H9 (cell line): ENCODE measurements around the gene GXYLT2. TPM values are rescaled to one million over a fixed set of nuclear protein-coding genes. Genes with fewer than 3 reads are reported as not detected.
A peak's percentile ranks its signal among the peaks of the same experiment; 100 is the strongest.

ENCODE experiments used
- DNase-seq: peaks from one replicate; pipeline ENCODE4 v3.0.0-alpha.2; 2017
- H2AFZ ChIP-seq: one replicate; pipeline ENCODE4 v1.6.1; 2013; ENCODE audit warnings: mild to moderate bottlenecking, low read length, control low read depth, moderate library complexity
- H2AK5ac ChIP-seq: 2 replicates; pipeline ENCODE4 v1.6.1; 2013; ENCODE audit warnings: low read length, control low read depth, mixed read lengths; ENCODE audit not compliant: insufficient read length
- H2BK120ac ChIP-seq: one replicate; pipeline ENCODE4 v1.6.1; 2013; ENCODE audit warnings: low read depth, mild to moderate bottlenecking, low read length, control low read depth, inconsistent platforms; ENCODE audit not compliant: poor library complexity, severe bottlenecking
- H2BK12ac ChIP-seq: 2 replicates; pipeline ENCODE4 v1.6.1; 2013; ENCODE audit warnings: low read length, control low read depth, mixed read lengths, low read depth; ENCODE audit not compliant: insufficient read length
- H2BK15ac ChIP-seq: 2 replicates; pipeline ENCODE4 v1.6.1; 2013; ENCODE audit warnings: low read depth, low read length, control low read depth
- H2BK20ac ChIP-seq: one replicate; pipeline ENCODE4 v1.6.1; 2013; ENCODE audit warnings: low read depth, mild to moderate bottlenecking, low read length, control low read depth, inconsistent platforms; ENCODE audit not compliant: poor library complexity, severe bottlenecking
- H2BK5ac ChIP-seq: 2 replicates; pipeline ENCODE4 v1.6.1; 2013; ENCODE audit warnings: low read length, control low read depth, mixed read lengths; ENCODE audit not compliant: insufficient read length
- H3K14ac ChIP-seq: 2 replicates; pipeline ENCODE4 v1.6.1; 2013; ENCODE audit warnings: low read length, control low read depth; ENCODE audit not compliant: insufficient read depth
- H3K18ac ChIP-seq: 2 replicates; pipeline ENCODE4 v1.6.1; 2013; ENCODE audit warnings: low read depth, mild to moderate bottlenecking, mixed read lengths, low read length, control low read depth; ENCODE audit not compliant: insufficient read length
- H3K23ac ChIP-seq: 2 replicates; pipeline ENCODE4 v1.6.1; 2013; ENCODE audit warnings: low read length, control low read depth, mixed read lengths, low read depth; ENCODE audit not compliant: insufficient read length
- H3K23me2 ChIP-seq: 2 replicates; pipeline ENCODE4 v1.6.1; 2013; ENCODE audit warnings: low read depth, mild to moderate bottlenecking, mixed read lengths, low read length, control low read depth; ENCODE audit not compliant: insufficient read length, poor library complexity, severe bottlenecking
- H3K27ac ChIP-seq: 2 replicates; pipeline ENCODE4 v1.5.1; 2013; ENCODE audit warnings: low read length, control low read depth, mixed read lengths, low read depth; ENCODE audit not compliant: insufficient read length
- H3K27me3 ChIP-seq: 2 replicates; pipeline ENCODE4 v1.6.1; 2013; ENCODE audit warnings: low read length, control low read depth, inconsistent platforms; ENCODE audit not compliant: insufficient read depth
- H3K4ac ChIP-seq: 2 replicates; pipeline ENCODE4 v1.6.1; 2013; ENCODE audit warnings: low read depth, mild to moderate bottlenecking, control low read depth, inconsistent platforms, low read length, moderate library complexity
- H3K4me1 ChIP-seq: 2 replicates; pipeline ENCODE4 v1.6.1; 2013; ENCODE audit warnings: low read length, control low read depth, inconsistent platforms; ENCODE audit not compliant: insufficient read depth
- H3K4me2 ChIP-seq: 2 replicates; pipeline ENCODE4 v1.6.1; 2013; ENCODE audit warnings: low read length, control low read depth, mixed read lengths; ENCODE audit not compliant: insufficient read length, insufficient read depth
- H3K56ac ChIP-seq: 2 replicates; pipeline ENCODE4 v1.6.1; 2013; ENCODE audit warnings: low read depth, mild to moderate bottlenecking, mixed read lengths, low read length, control low read depth; ENCODE audit not compliant: insufficient read length
- H3K79me1 ChIP-seq: 2 replicates; pipeline ENCODE4 v1.6.1; 2013; ENCODE audit warnings: low read depth, mild to moderate bottlenecking, moderate library complexity, low read length, control low read depth, inconsistent platforms; ENCODE audit not compliant: insufficient read depth, poor library complexity, severe bottlenecking
- H3K79me2 ChIP-seq: 2 replicates; pipeline ENCODE4 v1.6.1; 2013; ENCODE audit warnings: low read length, control low read depth, inconsistent platforms; ENCODE audit not compliant: insufficient read depth
- H3K9ac ChIP-seq: 2 replicates; pipeline ENCODE4 v1.6.1; 2013; ENCODE audit warnings: low read length, control low read depth, mixed read lengths; ENCODE audit not compliant: insufficient read length; ENCODE audit errors: extremely low read depth
- H3K9me3 ChIP-seq: one replicate; pipeline ENCODE4 v1.6.1; 2013; ENCODE audit warnings: low read depth, low read length, inconsistent platforms; ENCODE audit not compliant: control insufficient read depth
- H3T11ph ChIP-seq: one replicate; pipeline ENCODE4 v1.6.1; 2013; ENCODE audit warnings: mild to moderate bottlenecking, low read length, control low read depth, inconsistent platforms
- H4K20me1 ChIP-seq: one replicate; pipeline ENCODE4 v1.6.1; 2013; ENCODE audit not compliant: control insufficient read depth, insufficient read length, insufficient read depth
- H4K5ac ChIP-seq: 2 replicates; pipeline ENCODE4 v1.6.1; 2013; ENCODE audit warnings: low read depth, mild to moderate bottlenecking, mixed read lengths, low read length, control low read depth; ENCODE audit not compliant: insufficient read length
- H4K8ac ChIP-seq: replicated peaks from 2 replicates; pipeline ENCODE4 v1.6.1; 2013; ENCODE audit warnings: low read length, control low read depth, mixed read lengths, low read depth; ENCODE audit not compliant: insufficient read length
- H4K91ac ChIP-seq: 2 replicates; pipeline ENCODE4 v1.6.1; 2013; ENCODE audit warnings: low read depth, mild to moderate bottlenecking, moderate library complexity, mixed read lengths, low read length, control low read depth; ENCODE audit not compliant: insufficient read length
- H3K27ac Mint-ChIP-seq, 3 experiments: 2 replicates in 2 of 3; 3 replicates in 1 of 3; pipeline ENCODE4 v1.8.0; 2020 to 2021; ENCODE audit warnings: mixed read lengths in 3 of 3, mild to moderate bottlenecking in 1 of 3, moderate library complexity in 1 of 3
- H3K27me3 Mint-ChIP-seq: 2 replicates; pipeline ENCODE4 v1.8.0; 2021; ENCODE audit warnings: low read depth, mild to moderate bottlenecking, moderate library complexity, mixed read lengths
- H3K36me3 Mint-ChIP-seq, 3 experiments: 2 replicates in 2 of 3; 3 replicates in 1 of 3; pipeline ENCODE4 v1.8.0; 2020 to 2021; ENCODE audit warnings: low read depth in 3 of 3, mixed read lengths in 3 of 3; ENCODE audit not compliant: insufficient read depth in 1 of 3
- H3K4me1 Mint-ChIP-seq, 2 experiments: 2 replicates each; pipeline ENCODE4 v1.8.0; 2020; ENCODE audit warnings: mixed read lengths in 2 of 2
- H3K4me3 Mint-ChIP-seq, 2 experiments: 2 replicates in 1 of 2; 3 replicates in 1 of 2; pipeline ENCODE4 v1.8.0; 2020 to 2021; ENCODE audit warnings: mild to moderate bottlenecking in 2 of 2, mixed read lengths in 2 of 2, moderate library complexity in 1 of 2
- H3K9me3 Mint-ChIP-seq, 2 experiments: 2 replicates in 1 of 2; 3 replicates in 1 of 2; pipeline ENCODE4 v1.8.0; 2020; ENCODE audit warnings: mild to moderate bottlenecking in 2 of 2, mixed read lengths in 2 of 2, moderate library complexity in 1 of 2
- WGBS: extraction: QIAGEN DNeasy Blood & Tissue Kit; methylation state at CpG from one replicate; pipeline ENCODE4 v1.1.7; 2013; ENCODE audit warnings: missing lambda C conversion rate, low lambda C conversion rate, mixed read lengths; ENCODE audit not compliant: insufficient read length; ENCODE audit errors: extremely low coverage; 5-methylcytosine and 5-hydroxymethylcytosine counted together
- total RNA-seq: library from RNA; stranded (reverse); gene quantifications from 2 replicates; pipeline ENCODE4 v1.2.1, GENCODE V29; 2021
- TF ChIP-seq, protein P1 (sequence below): fragments of 200-600 bp; sonication (generic); conservative IDR thresholded peaks from 3 replicates; pipeline ENCODE4 v1.8.0; 2021; ENCODE audit warnings: antibody characterized with exemption, mild to moderate bottlenecking

GXYLT2 gene
- total RNA-seq, 1 experiment from 2014 or later, result 2.0 TPM

DNA sequence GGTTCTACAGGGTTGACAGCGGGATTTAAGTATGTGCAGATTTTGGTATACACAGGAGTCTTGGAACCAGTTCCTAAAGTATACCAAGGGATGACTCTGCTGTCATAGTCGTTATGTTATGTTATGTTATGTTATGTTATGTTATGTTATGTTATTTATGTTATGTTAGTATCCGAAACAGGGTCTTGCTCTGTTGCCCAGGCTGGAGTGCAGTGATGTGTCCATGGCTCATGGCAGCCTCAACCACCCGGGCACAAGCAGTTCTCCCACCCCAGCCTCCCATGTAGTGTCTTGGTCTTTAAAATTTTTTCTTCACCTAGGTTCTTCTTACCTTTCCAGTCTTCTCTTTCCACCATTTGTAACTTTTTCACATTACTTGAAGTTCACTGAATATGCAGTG, 130.5 kb downstream of the GXYLT2 start:
- no peak overlapping the region for H2AK5ac ChIP-seq
- no peak overlapping the region for H3K27ac Mint-ChIP-seq
- H4K8ac ChIP-seq, result no peak overlapping the region
- peaks cover 21% of the 10 kb centered on the region for H3K79me1 ChIP-seq
- no peaks in the 10 kb centered on the region for H3K27me3 Mint-ChIP-seq
- H4K91ac ChIP-seq, result no peak overlapping the region
- no peak overlapping the region for H2BK20ac ChIP-seq
- peaks cover 66% of the 10 kb centered on the region for H3K79me2 ChIP-seq
- no peak overlapping the region for H3K4me2 ChIP-seq
- no peak overlapping the region for H3T11ph ChIP-seq
- DNase-seq, result no peak
- no peak overlapping the region for H3K27ac ChIP-seq
- no peak overlapping the region for H3K14ac ChIP-seq
- no peak overlapping the region for H2BK5ac ChIP-seq
- TF ChIP-seq, protein P1, sequence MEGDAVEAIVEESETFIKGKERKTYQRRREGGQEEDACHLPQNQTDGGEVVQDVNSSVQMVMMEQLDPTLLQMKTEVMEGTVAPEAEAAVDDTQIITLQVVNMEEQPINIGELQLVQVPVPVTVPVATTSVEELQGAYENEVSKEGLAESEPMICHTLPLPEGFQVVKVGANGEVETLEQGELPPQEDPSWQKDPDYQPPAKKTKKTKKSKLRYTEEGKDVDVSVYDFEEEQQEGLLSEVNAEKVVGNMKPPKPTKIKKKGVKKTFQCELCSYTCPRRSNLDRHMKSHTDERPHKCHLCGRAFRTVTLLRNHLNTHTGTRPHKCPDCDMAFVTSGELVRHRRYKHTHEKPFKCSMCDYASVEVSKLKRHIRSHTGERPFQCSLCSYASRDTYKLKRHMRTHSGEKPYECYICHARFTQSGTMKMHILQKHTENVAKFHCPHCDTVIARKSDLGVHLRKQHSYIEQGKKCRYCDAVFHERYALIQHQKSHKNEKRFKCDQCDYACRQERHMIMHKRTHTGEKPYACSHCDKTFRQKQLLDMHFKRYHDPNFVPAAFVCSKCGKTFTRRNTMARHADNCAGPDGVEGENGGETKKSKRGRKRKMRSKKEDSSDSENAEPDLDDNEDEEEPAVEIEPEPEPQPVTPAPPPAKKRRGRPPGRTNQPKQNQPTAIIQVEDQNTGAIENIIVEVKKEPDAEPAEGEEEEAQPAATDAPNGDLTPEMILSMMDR, result no peak
- H2BK120ac ChIP-seq, result no peak overlapping the region
- H3K23me2 ChIP-seq, result no peaks in the 10 kb centered on the region
- no CpG with 5 or more reads among the region's 4 CpGs for WGBS
- no peak overlapping the region for H3K56ac ChIP-seq
- no peak overlapping the region for H2BK15ac ChIP-seq
- H3K9me3 Mint-ChIP-seq, result no peaks in the 10 kb centered on the region
- H3K9me3 ChIP-seq, result no peaks in the 10 kb centered on the region
- H3K9ac ChIP-seq, result no peak overlapping the region
- H3K36me3 Mint-ChIP-seq, result peaks cover 0 to 12% (median 10%) of the 10 kb centered on the region in 3 experiments; a peak in 5 of 7 replicates
- H3K4ac ChIP-seq, result no peak overlapping the region
- H3K18ac ChIP-seq, result no peak overlapping the region
- H3K4me1 Mint-ChIP-seq, result peaks cover 25 to 27% of the 10 kb centered on the region in 2 experiments
- H3K23ac ChIP-seq, result peak overlapping the region; percentile 49
- H4K5ac ChIP-seq, result no peak overlapping the region
- H2BK12ac ChIP-seq, result no peak overlapping the region
- no peaks in the 10 kb centered on the region for H4K20me1 ChIP-seq
- no peak overlapping the region for H2AFZ ChIP-seq
- H3K4me1 ChIP-seq, result no peaks in the 10 kb centered on the region; the same call in 1 of the 2 replicates
- H3K27me3 ChIP-seq, result no peaks in the 10 kb centered on the region
- no peak overlapping the region for H3K4me3 Mint-ChIP-seq
